HL-60 (cell line): Measurements from ENCODE around the gene CIROP.
"Not testable (repeated sequence)": the region's sequence is repeated elsewhere in the genome, so short reads cannot be mapped to it uniquely, and the experiment has no call there.

Experiments used
- DNase-seq, 2 experiments: peaks; one replicate each; pipeline ENCODE4 v3.0.0-alpha.2; 2010 to 2020; ENCODE audit warnings: low read depth in 1 of 2, low spot score in 1 of 2
- H3K27ac ChIP-seq: fragments of 250-450 bp; sonication (Bioruptor Pico); replicated peaks from 2 replicates; pipeline ENCODE4 v1.5.1; 2020; ENCODE audit warnings: mild to moderate bottlenecking, moderate library complexity
- H3K27me3 ChIP-seq: fragments of 250-450 bp; sonication (Bioruptor Pico); 2 replicates; pipeline ENCODE4 v1.5.1; 2021; ENCODE audit warnings: mild to moderate bottlenecking, moderate library complexity; ENCODE audit not compliant: insufficient read depth, poor library complexity, severe bottlenecking
- H3K4me3 ChIP-seq: replicated peaks from 2 replicates; pipeline ENCODE4 v1.5.1; 2011; ENCODE audit warnings: mild to moderate bottlenecking, control low read depth, low read length; ENCODE audit not compliant: insufficient read depth
- CTCF ChIP-seq: IDR thresholded peaks from one replicate; pipeline ENCODE4 v1.5.1; 2011; ENCODE audit warnings: low read length, control low read depth, inconsistent platforms; ENCODE audit not compliant: insufficient read depth
- GABPA ChIP-seq: IDR thresholded peaks from 2 replicates; pipeline ENCODE4 v1.6.1; 2012; ENCODE audit warnings: low read depth
- POLR2AphosphoS5 ChIP-seq: IDR thresholded peaks from 2 replicates; pipeline ENCODE4 v1.6.1; 2012; ENCODE audit warnings: low read depth
- REST ChIP-seq: IDR thresholded peaks from 2 replicates; pipeline ENCODE4 v1.6.1; 2012; ENCODE audit warnings: low read depth; ENCODE audit not compliant: insufficient replicate concordance
- SPI1 ChIP-seq: IDR thresholded peaks from 2 replicates; pipeline ENCODE4 v1.6.1; 2012; ENCODE audit warnings: low read depth, mild to moderate bottlenecking, borderline replicate concordance

CIROP gene

GRCh38 chr14:23112359-23113178 lies 7.8 kb upstream of the CIROP start:
- peak; percentile 85 to 100 for DNase-seq
- H3K27me3 ChIP-seq, result no peaks in the 10 kb centered on the region
- peak overlapping the region; percentile 99 for H3K27ac ChIP-seq
- no peak overlapping the region for H3K4me3 ChIP-seq
- TF ChIP-seq POLR2AphosphoS5 (peak; percentile 100), CTCF (no peak), GABPA (peak; percentile 51; the same call in 1 of the 2 replicates), REST (peak; percentile 72), SPI1 (no peak)

- peak; percentile 45; the same call in 1 of the 2 replicates for TF ChIP-seq POLR2AphosphoS5
- TF ChIP-seq SPI1, result no peak
Measured at GRCh38 chr14:23110579-23111365, 6.0 kb upstream of the CIROP start.

GRCh38 chr14:23109769-23110168 lies 5.0 kb upstream of the CIROP start:
- DNase-seq, result no peak
- Histone ChIP-seq H3K27ac (peak overlapping the region; percentile 33), H3K27me3 (no peaks in the 10 kb centered on the region), H3K4me3 (no peak overlapping the region)
- TF ChIP-seq REST (no peak), CTCF (no peak), SPI1 (no peak), POLR2AphosphoS5 (no peak), GABPA (no peak)

More at GRCh38 chr14:23110579-23111365, 6.0 kb upstream of the CIROP start:
- Histone ChIP-seq H3K27ac (peak overlapping the region; percentile 99), H3K4me3 (no peak overlapping the region), H3K27me3 (no peaks in the 10 kb centered on the region)
- DNase-seq, result peak in 1 of 2 experiments; percentile 47

GRCh38 chr14:23108169-23108568 lies 3.4 kb upstream of the CIROP start:
- H3K27ac ChIP-seq, DNase-seq, H3K4me3 ChIP-seq, H3K27me3 ChIP-seq: not testable (repeated sequence)

- DNase-seq, H3K27me3 ChIP-seq, H3K4me3 ChIP-seq, H3K27ac ChIP-seq: not testable (repeated sequence)
Measured at GRCh38 chr14:23107620-23108019, 2.8 kb upstream of the CIROP start.
